HepG2 (cell line): ENCODE data around the gene LBR. TPM values are rescaled to one million over a fixed set of nuclear protein-coding genes. Genes with fewer than 3 reads are reported as not detected.
A peak's percentile ranks its signal among the peaks of the same experiment; 100 is the strongest.

ENCODE experiments used
- ATAC-seq: fragments of 200-7000 bp; cut with Tn5 transposase; 3 replicates; pipeline ENCODE4 v1.9.1; 2020; ENCODE audit warnings: mild to moderate bottlenecking, moderate library complexity
- BruUV-seq: library from RNA; stranded (reverse); fragments of 400-500 nt; replicated peaks from 2 replicates; lab custom pipeline; 2021; lab: Mats Ljungman, UMichigan
- CTCF ChIA-PET: fragments of 300-600 bp; formaldehyde crosslinking; extraction: SDS; loops from one replicate; lab custom pipeline; 2021; ENCODE audit warnings: low total read pairs, inconsistent platforms, low intra/inter-chr PET ratio; lab: Yijun Ruan, JAX
- POLR2A ChIA-PET: fragments of 350-600 bp; sonication (Branson Sonifier 250); formaldehyde crosslinking; loops from one replicate; lab custom pipeline; 2020; ENCODE audit warnings: antibody characterized with exemption, inconsistent platforms; lab: Yijun Ruan, JAX
- DNase-seq: peaks from one replicate; pipeline ENCODE4 v3.0.0-alpha.2; 2015; ENCODE audit warnings: low spot score
- FAIRE-seq: peaks from 3 replicates; lab custom pipeline; 2011; peaks lifted over from hg19 to GRCh38; lab: Jason Lieb, UNC
- H2AFZ ChIP-seq: one replicate; pipeline ENCODE4 v1.6.1; 2011; ENCODE audit warnings: low read length, inconsistent platforms
- H3K27ac ChIP-seq: fragments of 300-600 bp; 3 replicates; pipeline ENCODE4 v1.8.0; 2011; ENCODE audit warnings: mixed run types, mild to moderate bottlenecking, mixed read lengths, low read length, inconsistent platforms; ENCODE audit not compliant: insufficient read depth; ENCODE audit errors: extremely low read length
- H3K27me3 ChIP-seq, 2 experiments: fragments of 200-600 bp in 1 of 2; 2 replicates in 1 of 2; 3 replicates in 1 of 2; pipeline versions ENCODE4 v1.6.0 to v1.8.0; 2011; ENCODE audit warnings: low read length in 2 of 2, mild to moderate bottlenecking in 2 of 2, moderate library complexity in 2 of 2, inconsistent platforms in 1 of 2; ENCODE audit not compliant: insufficient read depth in 2 of 2, control insufficient read depth in 1 of 2
- H3K36me3 ChIP-seq, 2 experiments: fragments of 200-600 bp in 1 of 2; replicated peaks in 1 of 2; 2 replicates in 1 of 2; 3 replicates in 1 of 2; pipeline versions ENCODE4 v1.5.1 to v1.8.0; 2011; ENCODE audit warnings: low read length in 2 of 2, inconsistent platforms in 1 of 2; ENCODE audit not compliant: insufficient read depth in 2 of 2, control insufficient read depth in 1 of 2
- H3K4me1 ChIP-seq: 2 replicates; pipeline ENCODE4 v1.5.1; 2012; ENCODE audit warnings: low read length, inconsistent platforms; ENCODE audit not compliant: insufficient read depth
- H3K4me2 ChIP-seq: 2 replicates; pipeline ENCODE4 v1.6.0; 2011; ENCODE audit warnings: low read depth, low read length, inconsistent platforms
- H3K4me3 ChIP-seq, 3 experiments: fragments of 200-600 bp in 1 of 3; sonication (generic), shearing (Covaris generic) in 1 of 3; replicated peaks in 1 of 3; 2 replicates each; pipeline ENCODE4 v1.5.1; 2011 to 2016; ENCODE audit warnings: low read length in 3 of 3, inconsistent platforms in 2 of 3, low read depth in 2 of 3, mild to moderate bottlenecking in 2 of 3, control low read depth in 1 of 3, mixed read lengths in 1 of 3; ENCODE audit not compliant: insufficient read depth in 1 of 3
- H3K79me2 ChIP-seq: one replicate; pipeline ENCODE4 v1.6.1; 2011; ENCODE audit warnings: low read length, inconsistent platforms; ENCODE audit not compliant: insufficient read depth
- H3K9ac ChIP-seq: 2 replicates; pipeline ENCODE4 v1.6.0; 2011; ENCODE audit warnings: mild to moderate bottlenecking, low read depth, low read length, inconsistent platforms; ENCODE audit not compliant: insufficient read depth
- H3K9me3 ChIP-seq: 2 replicates; pipeline ENCODE4 v1.5.1; 2012; ENCODE audit warnings: mild to moderate bottlenecking, low read length
- H4K20me1 ChIP-seq: 2 replicates; pipeline ENCODE4 v1.6.0; 2011; ENCODE audit warnings: inconsistent platforms, mild to moderate bottlenecking, low read length, moderate library complexity; ENCODE audit not compliant: insufficient read depth
- CEBPB ChIP-seq: IDR thresholded peaks from 2 replicates; pipeline ENCODE4 v1.6.1; 2011; ENCODE audit warnings: low read depth, low read length, improper control_type of control experiment, borderline replicate concordance
- CEBPG ChIP-seq: IDR thresholded peaks from 2 replicates; pipeline ENCODE4 v1.6.1; 2016
- MAFF ChIP-seq: IDR thresholded peaks from 2 replicates; pipeline ENCODE4 v1.6.1; 2011; ENCODE audit warnings: low read depth, low read length, improper control_type of control experiment
- MAFK ChIP-seq, 2 experiments: IDR thresholded peaks in 1 of 2; conservative IDR thresholded peaks in 1 of 2; 2 replicates each; pipeline ENCODE4 v1.6.1; 2011; ENCODE audit warnings: improper control_type of control experiment in 2 of 2, low read length in 2 of 2
- PRPF4 ChIP-seq: fragments of 200-400 bp; formaldehyde crosslinking; IDR thresholded peaks from 2 replicates; pipeline ENCODE4 v1.6.1; 2016; ENCODE audit warnings: low read length, low read depth; ENCODE audit not compliant: poor library complexity, severe bottlenecking
- SMC3 ChIP-seq: IDR thresholded peaks from 2 replicates; pipeline ENCODE4 v1.6.1; 2011; ENCODE audit warnings: low read length, improper control_type of control experiment
- TBL1XR1 ChIP-seq: fragments of 150-350 bp; IDR thresholded peaks from 2 replicates; pipeline ENCODE4 v1.6.1; 2014; ENCODE audit warnings: borderline replicate concordance, low read length; ENCODE audit not compliant: partially characterized antibody
- TEAD3 ChIP-seq: optimal IDR thresholded peaks from 2 replicates; pipeline ENCODE3; 2016; ENCODE audit warnings: borderline replicate concordance
- ZFP62 ChIP-seq: sonication (generic); formaldehyde crosslinking; IDR thresholded peaks from 2 replicates; pipeline ENCODE4 v1.4.0; 2020; ENCODE audit warnings: missing genetic modification reagents
- ZHX1 ChIP-seq: sonication (generic); formaldehyde crosslinking; IDR thresholded peaks from 2 replicates; pipeline ENCODE4 v1.8.1; 2022; ENCODE audit warnings: low read depth, mild to moderate bottlenecking, missing genetic modification reagents
- ZNF292 ChIP-seq: sonication (generic); formaldehyde crosslinking; IDR thresholded peaks from 2 replicates; pipeline ENCODE4 v1.8.1; 2022; ENCODE audit warnings: mild to moderate bottlenecking, low read depth, missing genetic modification reagents, borderline replicate concordance
- ZNF510 ChIP-seq: sonication (generic); formaldehyde crosslinking; IDR thresholded peaks from 2 replicates; pipeline ENCODE4 v1.4.0; 2020; ENCODE audit warnings: low read depth, mild to moderate bottlenecking, missing genetic modification reagents
- ZNF724P ChIP-seq: sonication (generic); formaldehyde crosslinking; IDR thresholded peaks from 2 replicates; pipeline ENCODE4 v1.8.0; 2022; ENCODE audit warnings: missing genetic modification reagents, borderline replicate concordance
- WGBS: methylation state at CpG from one replicate; pipeline ENCODE4 v1.1.6; 2017; ENCODE audit warnings: low lambda C conversion rate; 5-methylcytosine and 5-hydroxymethylcytosine counted together
- in situ Hi-C: cut with HindIII; loops from 2 replicates; pipeline ENCODE4 v1.10.0; 2017; ENCODE audit warnings: low pct_unique_long_range_greater_than_20kb; ENCODE audit not compliant: extremely low pct_ligation_motif_present
- intact Hi-C: fragments of 100-400 bp; cut with micrococcal nuclease; formaldehyde crosslinking; loops from one replicate; pipeline ENCODE4 v1.10.0; 2022; ENCODE audit not compliant: unreplicated experiment
- polyA plus RNA-seq, 8 experiments: library from polyadenylated mRNA; depleted of rRNA in 3 of 8; stranded (reverse) in 7 of 8; unstranded in 1 of 8; fragments of >200 nt; fragmentation: Illumina TruSeq in 4 of 8; extraction: Trizol in 4 of 8; gene quantifications; 2 replicates each; pipeline versions ENCODE4 v1.2.1 to v1.2.3, GENCODE V29; 2011 to 2016; ENCODE audit warnings: low read depth in 4 of 8, missing spikeins in 1 of 8, mixed read lengths in 1 of 8; ENCODE audit not compliant: insufficient read depth in 1 of 8
- total RNA-seq, 5 experiments: library from RNA; depleted of rRNA; stranded (reverse); fragments of >200 nt; fragmentation: Illumina TruSeq; extraction: Trizol; gene quantifications; 2 replicates each; pipeline ENCODE4 v1.2.3, GENCODE V29; 2016; ENCODE audit warnings: low read depth in 1 of 5

LBR gene
- total and polyA plus RNA-seq, 2 of the 13 experiments (the other 11 are each of a cell fraction or from before 2014, with no cell fraction given): 38.9 to 76.7 TPM

- ATAC-seq: no peak
- FAIRE-seq: no peak
- Histone ChIP-seq H3K4me3 (no peak overlapping the region), H3K27ac (no peak overlapping the region), H3K4me1 (no peaks in the 10 kb centered on the region), H3K27me3 (no peaks in the 10 kb centered on the region; a peak in 1 of 5 replicates), H3K36me3 (no peaks in the 10 kb centered on the region), H3K9me3 (no peaks in the 10 kb centered on the region), H4K20me1 (no peaks in the 10 kb centered on the region), H3K9ac (no peak overlapping the region), H3K79me2 (no peaks in the 10 kb centered on the region), H3K4me2 (no peak overlapping the region), H2AFZ (no peak overlapping the region)
- ChIA-PET CTCF (no interaction called here), POLR2A (no interaction called here)
- DNase-seq: no peak
- BruUV-seq: no TSS peak
- in situ Hi-C loops (no loop called here), intact Hi-C loops (no loop called here)
- TF ChIP-seq MAFK (conservative IDR thresholded peaks at IDR 0.05 in 1 of 2, IDR thresholded peaks at IDR 0.05 in 1 of 2; ENCODE audit: low read length in 2 of 2) (peak; percentile 45 to 74; a peak in 3 of 4 replicates), SMC3 (no peak), TBL1XR1 (no peak), ZNF510 (CRISPR knock-in tag) (no peak), MAFF (peak; percentile 60; the same call in 1 of the 2 replicates), ZFP62 (no peak), PRPF4 (no peak), ZNF724P (CRISPR knock-in tag) (no peak)
Measured at GRCh38 chr1:225366018-225366417, 61.8 kb downstream of the LBR start.

GRCh38 chr1:225364439-225364838, 63.4 kb downstream of the LBR start:
- no TSS peak for BruUV-seq
- no peak for ATAC-seq
- no peak overlapping the region for H3K4me2 ChIP-seq
- H3K9me3 ChIP-seq: no peaks in the 10 kb centered on the region
- H3K9ac ChIP-seq: no peak overlapping the region
- H3K27ac ChIP-seq: no peak overlapping the region
- no peaks in the 10 kb centered on the region for H4K20me1 ChIP-seq
- in situ Hi-C loops (no loop called here), intact Hi-C loops (no loop called here)
- no peak overlapping the region for H3K4me3 ChIP-seq
- DNase-seq: no peak
- H3K4me1 ChIP-seq: no peaks in the 10 kb centered on the region
- 76% methylated on average over 6 of the region's 6 CpGs for WGBS
- no peaks in the 10 kb centered on the region for H3K36me3 ChIP-seq
- H3K27me3 ChIP-seq: no peaks in the 10 kb centered on the region; a peak in 1 of 5 replicates
- no peak overlapping the region for H2AFZ ChIP-seq
- no peak for TF ChIP-seq TEAD3 (CRISPR knock-in tag)
- peak; percentile 83 for TF ChIP-seq CEBPB
- no peak for TF ChIP-seq ZHX1 (CRISPR knock-in tag)
- peak; percentile 25; the same call in 1 of the 2 replicates for TF ChIP-seq CEBPG (CRISPR knock-in tag)
- TF ChIP-seq ZNF292: no peak
- no peaks in the 10 kb centered on the region for H3K79me2 ChIP-seq
- ChIA-PET POLR2A (no interaction called here), CTCF (no interaction called here)
- no peak for FAIRE-seq
